Measurements from ENCODE around the gene CD3G.

CD3G gene

GRCh38 chr11:118328745-118329144 is 15.4 kb upstream of the CD3G start:
- no peak for DNase-seq

- no peak for DNase-seq
These were observed 9.4 kb upstream of the CD3G start for GRCh38 chr11:118334745-118335144.

GRCh38 chr11:118338637-118339061 is 5.5 kb upstream of the CD3G start:
- peak; percentile 86 for DNase-seq

GRCh38 chr11:118339281-118339961 is 4.7 kb upstream of the CD3G start:
- DNase-seq = peak; percentile 50

GRCh38 chr11:118340449-118340848 is 3.7 kb upstream of the CD3G start:
- DNase-seq = no peak

GRCh38 chr11:118341261-118341660 is 2.9 kb upstream of the CD3G start:
- DNase-seq = no peak

- no peak for DNase-seq
These were observed 2.2 kb upstream of the CD3G start for GRCh38 chr11:118341815-118342489.

GRCh38 chr11:118342503-118343161 is 1.5 kb upstream of the CD3G start, which contains the start of gene CD3D:
Gene CD3D (minus strand): TSS chr11:118342705. CDS start chr11:118342607, 98 bp downstream.
- peak; percentile 70 for DNase-seq

- peak; percentile 46 for DNase-seq
These were observed 896 bp upstream of the CD3G start for GRCh38 chr11:118343248-118343647.

- DNase-seq = no peak
These were observed 5.3 kb downstream of the CD3G start for GRCh38 chr11:118349475-118349874.

- DNase-seq = no peak
These were observed 9.1 kb downstream of the CD3G start for GRCh38 chr11:118353084-118353710.

GRCh38 chr11:118358071-118358470 is 13.9 kb downstream of the CD3G start:
- DNase-seq = no peak

- DNase-seq = peak; percentile 95
These were observed 15.3 kb downstream of the CD3G start, which contains the start of gene UBE4A for GRCh38 chr11:118359295-118359958. Gene UBE4A (plus strand): TSS chr11:118359600. CDS start chr11:118365081, 5,481 bp downstream.

GRCh38 chr11:118364956-118365615 is 20.9 kb downstream of the CD3G start:
- no peak for DNase-seq

- no peak for DNase-seq
These were observed 22.1 kb downstream of the CD3G start for GRCh38 chr11:118366287-118366686.

GRCh38 chr11:118370774-118371173 is 26.6 kb downstream of the CD3G start:
- no peak for DNase-seq

- no peak for DNase-seq
These were observed 29.1 kb downstream of the CD3G start for GRCh38 chr11:118373263-118373662.

- no peak for DNase-seq
These were observed 29.7 kb downstream of the CD3G start for GRCh38 chr11:118373871-118374270.

- no peak for DNase-seq
These were observed 30.6 kb downstream of the CD3G start for GRCh38 chr11:118374729-118375128.

GRCh38 chr11:118375978-118376377 is 31.8 kb downstream of the CD3G start:
- no peak for DNase-seq

GRCh38 chr11:118379497-118379896 is 35.4 kb downstream of the CD3G start:
- no peak for DNase-seq

- no peak for DNase-seq
These were observed 36.4 kb downstream of the CD3G start for GRCh38 chr11:118380571-118380970.
